Inflammatory macrophage treated with lipopolysaccharide for 4 hours (primary cell): ENCODE data around the gene ITGAX.
"Not testable (repeated sequence)": the region's sequence is repeated elsewhere in the genome, so short reads cannot be mapped to it uniquely, and the experiment has no call there.

Experiments
- DNase-seq: peaks from one replicate; pipeline ENCODE4 v3.0.0-alpha.2; 2020

ITGAX gene

GRCh38 chr16:31354394-31355291, at the start of gene ITGAX:
TSS of gene ITGAX (plus strand) at chr16:31355176. CDS start at chr16:31355255, 79 bp downstream.
- DNase-seq: peak; percentile 98

GRCh38 chr16:31305219-31305618, 49.8 kb upstream of the ITGAX start:
- no peak for DNase-seq

GRCh38 chr16:31308381-31308780, 46.6 kb upstream of the ITGAX start:
- DNase-seq: not testable (repeated sequence)

- DNase-seq: no peak
These were observed 32.5 kb upstream of the ITGAX start for GRCh38 chr16:31322500-31322899.

GRCh38 chr16:31323959-31324629, 30.9 kb upstream of the ITGAX start:
- DNase-seq: no peak

GRCh38 chr16:31325171-31325570, 29.8 kb upstream of the ITGAX start:
- DNase-seq: no peak

GRCh38 chr16:31327646-31328225, 27.2 kb upstream of the ITGAX start:
- DNase-seq: no peak

- no peak for DNase-seq
These were observed 26.5 kb upstream of the ITGAX start for GRCh38 chr16:31328322-31329052.

- DNase-seq: no peak
These were observed 25.1 kb upstream of the ITGAX start for GRCh38 chr16:31329671-31330552.

- no peak for DNase-seq
These were observed 24.5 kb upstream of the ITGAX start for GRCh38 chr16:31330553-31330890.

- DNase-seq: no peak
These were observed 23.7 kb upstream of the ITGAX start for GRCh38 chr16:31331141-31331764.

- peak; percentile 89 for DNase-seq
These were observed 23.1 kb upstream of the ITGAX start for GRCh38 chr16:31331807-31332301.

GRCh38 chr16:31332544-31332943, 22.4 kb upstream of the ITGAX start:
- DNase-seq: no peak

GRCh38 chr16:31333686-31334649, 21.0 kb upstream of the ITGAX start:
- no peak for DNase-seq

- no peak for DNase-seq
These were observed 20.0 kb upstream of the ITGAX start for GRCh38 chr16:31334934-31335333.

GRCh38 chr16:31335431-31335830, 19.5 kb upstream of the ITGAX start:
- DNase-seq: no peak

- not testable (repeated sequence) for DNase-seq
These were observed 16.8 kb upstream of the ITGAX start for GRCh38 chr16:31338166-31338685.

GRCh38 chr16:31344712-31345111, 10.3 kb upstream of the ITGAX start:
- peak; percentile 74 for DNase-seq

GRCh38 chr16:31347445-31347844, 7.5 kb upstream of the ITGAX start:
- DNase-seq: peak; percentile 43

- DNase-seq: peak; percentile 73
These were observed 6.4 kb upstream of the ITGAX start for GRCh38 chr16:31348579-31348978.
